ENCODE measurements around the gene METTL21C. TPM values are rescaled to one million over a fixed set of nuclear protein-coding genes. Genes with fewer than 3 reads are reported as not detected.

The METTL21C gene
- total RNA-seq, 6 experiments from 2014 or later, result not detected

GRCh38 chr13:102658660-102659059 is 36.2 kb downstream of the METTL21C start:
- TF ChIP-seq CTCF (IDR thresholded peaks at IDR 0.05), result no peak
- TF ChIP-seq POLR2A (IDR thresholded peaks at IDR 0.05), result no peak
- no peak overlapping the region for H3K27ac ChIP-seq
- WGBS (ENCODE audit: insufficient coverage, low coverage, low lambda C conversion rate, missing lambda C conversion rate), result 100% methylated on average over 1 of the region's 3 CpGs
- H3K36me3 ChIP-seq, result peaks cover 4 to 12% (median 9%) of the 10 kb centered on the region in 4 donors
- ATAC-seq, result no peak
- no peak overlapping the region for H3K4me3 ChIP-seq
- no peaks in the 10 kb centered on the region for H3K4me1 ChIP-seq
- H3K27me3 ChIP-seq, result no peaks in the 10 kb centered on the region
- no peaks in the 10 kb centered on the region for H3K9me3 ChIP-seq
- intact Hi-C loops (cut with DNase I), result no loop called here
- no peak for DNase-seq

- TF ChIP-seq CTCF (IDR thresholded peaks at IDR 0.05), result peak in 3 of 4 donors; percentile 5 to 21 (median 16)
- TF ChIP-seq POLR2A (IDR thresholded peaks at IDR 0.05), result no peak
Measured at GRCh38 chr13:102657630-102658029, 37.2 kb downstream of the METTL21C start.

DNA sequence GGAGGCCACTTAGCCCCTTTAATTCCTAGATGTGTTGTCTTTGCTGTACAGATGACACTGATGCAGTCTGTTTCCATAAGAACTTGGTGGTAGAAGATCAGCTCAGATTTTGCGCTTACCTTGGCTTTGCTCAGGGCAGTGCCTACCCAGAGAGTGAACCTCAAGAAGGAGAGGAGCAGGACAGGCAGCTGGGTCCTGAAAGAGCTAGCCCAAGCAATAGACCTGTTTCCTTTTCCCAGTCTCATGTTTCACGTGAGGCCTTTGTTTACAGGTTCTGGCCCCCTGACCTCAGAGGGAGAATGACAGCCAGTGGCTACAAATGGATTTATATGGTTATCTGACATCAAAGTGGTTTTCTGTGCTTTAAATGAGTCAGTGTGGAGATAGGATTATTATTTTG is 40.1 kb downstream of the METTL21C start:
- no peak for ATAC-seq
- TF ChIP-seq CTCF (IDR thresholded peaks at IDR 0.05), result no peak
- no peak for TF ChIP-seq POLR2A (IDR thresholded peaks at IDR 0.05)
- H3K9me3 ChIP-seq, result no peaks in the 10 kb centered on the region
- H3K4me3 ChIP-seq, result no peak overlapping the region
- H3K36me3 ChIP-seq, result peaks cover 4 to 20% (median 10%) of the 10 kb centered on the region in 4 donors
- intact Hi-C loops (cut with DNase I), result no loop called here
- DNase-seq, result no peak
- no CpG with 5 or more reads among the region's 2 CpGs for WGBS (ENCODE audit: insufficient coverage, low coverage, low lambda C conversion rate, missing lambda C conversion rate)
- H3K27ac ChIP-seq, result no peak overlapping the region
- no peaks in the 10 kb centered on the region for H3K27me3 ChIP-seq
- no peaks in the 10 kb centered on the region for H3K4me1 ChIP-seq

More at GRCh38 chr13:102657630-102658029, 37.2 kb downstream of the METTL21C start:
- Histone ChIP-seq H3K9me3 (no peaks in the 10 kb centered on the region), H3K4me1 (no peaks in the 10 kb centered on the region), H3K27me3 (no peaks in the 10 kb centered on the region), H3K36me3 (peaks cover 4 to 12% (median 9%) of the 10 kb centered on the region in 4 donors), H3K27ac (no peak overlapping the region), H3K4me3 (no peak overlapping the region)
- intact Hi-C loops (cut with DNase I), result no loop called here
- DNase-seq, result no peak
- WGBS (ENCODE audit: insufficient coverage, low coverage, low lambda C conversion rate, missing lambda C conversion rate), result 75% methylated on average over 6 of the region's 6 CpGs
- ATAC-seq, result no peak

GRCh38 chr13:102651892-102652291 is 43.0 kb downstream of the METTL21C start:
- intact Hi-C loops (cut with DNase I), result no loop called here
- Histone ChIP-seq H3K9me3 (no peaks in the 10 kb centered on the region), H3K27me3 (no peaks in the 10 kb centered on the region), H3K36me3 (peaks cover 0 to 32% (median 18%) of the 10 kb centered on the region in 4 donors), H3K4me1 (no peaks in the 10 kb centered on the region), H3K4me3 (no peak overlapping the region), H3K27ac (no peak overlapping the region)
- TF ChIP-seq POLR2A (IDR thresholded peaks at IDR 0.05) (no peak), CTCF (IDR thresholded peaks at IDR 0.05) (no peak)
- ATAC-seq (no peak), DNase-seq (no peak)
- WGBS (ENCODE audit: insufficient coverage, low coverage, low lambda C conversion rate, missing lambda C conversion rate), result 88% methylated on average over 5 of the region's 5 CpGs

GRCh38 chr13:102651392-102651791 is 43.5 kb downstream of the METTL21C start:
- no peak for ATAC-seq
- TF ChIP-seq CTCF (IDR thresholded peaks at IDR 0.05) (no peak), POLR2A (IDR thresholded peaks at IDR 0.05) (no peak)
- H3K27me3 ChIP-seq, result no peaks in the 10 kb centered on the region
- H3K27ac ChIP-seq, result no peak overlapping the region
- no peaks in the 10 kb centered on the region for H3K4me1 ChIP-seq
- peaks cover 0 to 37% (median 19%) of the 10 kb centered on the region in 4 donors for H3K36me3 ChIP-seq
- no peak overlapping the region for H3K4me3 ChIP-seq
- intact Hi-C loops (cut with DNase I), result no loop called here
- no peaks in the 10 kb centered on the region for H3K9me3 ChIP-seq
- DNase-seq, result no peak

Measured in right lobe of liver (tissue), 6 donors.